Mucosa of stomach (tissue), 1 donor: Measurements from ENCODE around the gene STARD3.

ENCODE experiments used
- H3K27me3 ChIP-seq: one replicate; pipeline ENCODE4 v1.7.0; 2013; ENCODE audit warnings: mild to moderate bottlenecking, low read length; ENCODE audit not compliant: control insufficient read depth, insufficient read depth
- H3K36me3 ChIP-seq: one replicate; pipeline ENCODE4 v1.7.0; 2013; ENCODE audit warnings: low read length; ENCODE audit not compliant: control insufficient read depth, insufficient read depth
- H3K4me1 ChIP-seq: one replicate; pipeline ENCODE4 v1.7.0; 2013; ENCODE audit warnings: mild to moderate bottlenecking, low read length; ENCODE audit not compliant: control insufficient read depth, insufficient read depth
- H3K4me3 ChIP-seq: one replicate; pipeline ENCODE4 v1.7.0; 2013; ENCODE audit warnings: low read length
- H3K9ac ChIP-seq: one replicate; pipeline ENCODE4 v1.7.0; 2013; ENCODE audit warnings: mild to moderate bottlenecking, low read length, moderate library complexity
- H3K9me3 ChIP-seq: one replicate; pipeline ENCODE4 v1.7.0; 2013; ENCODE audit warnings: mild to moderate bottlenecking, low read length, moderate library complexity; ENCODE audit not compliant: control insufficient read depth
- donor health status: Pancreatic carcinoma.

The STARD3 gene

GRCh38 chr17:39667945-39668924 lies 31.3 kb downstream of the STARD3 start, which contains the start of gene PNMT:
PNMT (plus strand) TSS chr17:39668453; CDS start chr17:39668476, 23 bp downstream.
- peak within 1 kb of the TSS; percentile 43 for H3K9ac ChIP-seq

GRCh38 chr17:39669897-39670735 lies 33.2 kb downstream of the STARD3 start:
- peaks cover 61% of the 10 kb centered on the region for H3K27me3 ChIP-seq
- H3K9me3 ChIP-seq, result no peaks in the 10 kb centered on the region
- peaks cover 60% of the 10 kb centered on the region for H3K4me1 ChIP-seq
- no peak overlapping the region for H3K9ac ChIP-seq
- no peak overlapping the region for H3K4me3 ChIP-seq
- H3K36me3 ChIP-seq, result no peaks in the 10 kb centered on the region

More at GRCh38 chr17:39667945-39668924, 31.3 kb downstream of the STARD3 start, which contains the start of gene PNMT:
- H3K27me3 ChIP-seq, result peaks cover 65% of the 10 kb centered on the region
- no peaks in the 10 kb centered on the region for H3K9me3 ChIP-seq
- no peaks in the 10 kb centered on the region for H3K36me3 ChIP-seq
- no peak within 1 kb of the TSS for H3K4me3 ChIP-seq
- H3K4me1 ChIP-seq, result peaks cover 64% of the 10 kb centered on the region

GRCh38 chr17:39670746-39671145 lies 33.8 kb downstream of the STARD3 start:
- Histone ChIP-seq H3K4me1 (peaks cover 60% of the 10 kb centered on the region), H3K4me3 (no peak overlapping the region), H3K36me3 (no peaks in the 10 kb centered on the region), H3K9me3 (no peaks in the 10 kb centered on the region), H3K27me3 (peaks cover 57% of the 10 kb centered on the region), H3K9ac (no peak overlapping the region)

- H3K36me3 ChIP-seq, result no peaks in the 10 kb centered on the region
- peaks cover 69% of the 10 kb centered on the region for H3K4me1 ChIP-seq
These were observed 34.9 kb downstream of the STARD3 start for GRCh38 chr17:39671651-39672521.

DNA sequence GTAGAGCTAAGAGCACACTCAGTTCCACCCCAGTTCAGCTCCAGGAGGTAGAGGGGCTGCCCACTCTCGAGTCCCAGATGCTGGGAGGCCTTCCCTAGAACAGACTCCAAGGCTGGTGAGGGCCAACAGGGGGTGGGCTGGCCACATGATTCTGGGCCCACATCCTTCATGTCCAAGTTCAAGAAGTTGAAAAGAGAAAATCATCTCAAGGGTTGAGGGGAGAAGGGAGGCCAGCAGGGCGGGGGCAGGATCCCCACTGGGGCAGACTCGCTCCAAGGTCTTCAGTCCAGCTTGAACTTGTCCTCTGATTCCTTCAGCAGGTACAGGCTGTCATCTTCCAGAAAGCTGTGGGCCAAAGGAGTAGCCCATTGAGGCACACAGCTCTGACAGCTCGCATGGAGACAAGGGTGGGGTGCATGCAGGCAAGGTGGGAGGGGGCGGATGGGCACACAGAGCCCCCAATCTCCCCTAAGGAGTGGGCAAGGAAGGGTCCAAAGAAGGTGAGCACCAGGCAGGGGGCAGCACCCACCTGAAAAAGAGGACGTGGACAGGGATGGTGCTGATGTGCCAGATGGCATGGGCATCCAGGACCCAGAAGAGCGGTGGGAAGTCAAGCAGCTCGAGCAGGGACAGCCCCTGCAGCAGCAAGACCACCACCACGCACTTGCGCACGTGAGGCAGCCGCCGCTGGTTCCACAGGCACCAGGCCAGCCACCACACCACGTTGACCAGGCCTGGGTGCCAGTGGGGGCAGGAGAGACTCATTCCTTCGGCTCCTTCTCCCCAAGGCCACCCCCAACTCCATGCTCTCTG lies 35.8 kb downstream of the STARD3 start:
- H3K9ac ChIP-seq, result peak overlapping the region; percentile 58
- peaks cover 71% of the 10 kb centered on the region for H3K4me1 ChIP-seq
- H3K36me3 ChIP-seq, result no peaks in the 10 kb centered on the region
- H3K4me3 ChIP-seq, result no peak overlapping the region
- no peaks in the 10 kb centered on the region for H3K9me3 ChIP-seq
- peaks cover 37% of the 10 kb centered on the region for H3K27me3 ChIP-seq

More at GRCh38 chr17:39671651-39672521, 34.9 kb downstream of the STARD3 start:
- H3K9ac ChIP-seq, result peak overlapping the region; percentile 58
- H3K27me3 ChIP-seq, result peaks cover 46% of the 10 kb centered on the region
- no peak overlapping the region for H3K4me3 ChIP-seq
- H3K9me3 ChIP-seq, result no peaks in the 10 kb centered on the region

GRCh38 chr17:39673335-39674081 lies 36.6 kb downstream of the STARD3 start:
- no peak overlapping the region for H3K4me3 ChIP-seq
- no peaks in the 10 kb centered on the region for H3K36me3 ChIP-seq
- peaks cover 29% of the 10 kb centered on the region for H3K27me3 ChIP-seq
- no peaks in the 10 kb centered on the region for H3K9me3 ChIP-seq
- H3K9ac ChIP-seq, result no peak overlapping the region
- peaks cover 75% of the 10 kb centered on the region for H3K4me1 ChIP-seq

DNA sequence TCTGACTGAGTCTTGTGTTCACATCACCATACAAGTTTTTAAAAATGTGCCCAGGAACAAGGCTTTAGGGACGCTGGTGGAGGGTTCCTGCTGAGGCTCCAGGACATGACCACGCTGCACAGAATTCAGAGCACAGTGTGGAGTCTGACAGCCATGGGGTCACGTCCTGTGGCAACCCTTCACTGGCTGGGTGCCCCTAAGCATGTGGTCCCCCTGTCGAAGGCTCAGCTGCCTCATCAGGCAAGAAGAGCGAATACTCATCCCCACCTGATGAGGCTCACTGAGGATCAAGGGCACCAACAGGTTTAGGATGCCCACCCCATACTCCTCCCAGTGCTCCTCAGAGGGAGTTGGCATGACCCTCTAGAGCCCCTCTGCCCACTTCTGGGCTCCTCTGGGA lies 37.2 kb downstream of the STARD3 start:
- H3K9ac ChIP-seq, result peak overlapping the region; percentile 57
- H3K9me3 ChIP-seq, result no peaks in the 10 kb centered on the region
- peaks cover 79% of the 10 kb centered on the region for H3K4me1 ChIP-seq
- H3K27me3 ChIP-seq, result peaks cover 26% of the 10 kb centered on the region
- no peak overlapping the region for H3K4me3 ChIP-seq
- H3K36me3 ChIP-seq, result no peaks in the 10 kb centered on the region

- H3K36me3 ChIP-seq, result peaks cover 3% of the 10 kb centered on the region
- peaks cover 19% of the 10 kb centered on the region for H3K27me3 ChIP-seq
- H3K4me3 ChIP-seq, result no peak overlapping the region
- peak overlapping the region; percentile 57 for H3K9ac ChIP-seq
- H3K4me1 ChIP-seq, result peaks cover 86% of the 10 kb centered on the region
- H3K9me3 ChIP-seq, result no peaks in the 10 kb centered on the region
These were observed 37.9 kb downstream of the STARD3 start for GRCh38 chr17:39674702-39675389.

DNA sequence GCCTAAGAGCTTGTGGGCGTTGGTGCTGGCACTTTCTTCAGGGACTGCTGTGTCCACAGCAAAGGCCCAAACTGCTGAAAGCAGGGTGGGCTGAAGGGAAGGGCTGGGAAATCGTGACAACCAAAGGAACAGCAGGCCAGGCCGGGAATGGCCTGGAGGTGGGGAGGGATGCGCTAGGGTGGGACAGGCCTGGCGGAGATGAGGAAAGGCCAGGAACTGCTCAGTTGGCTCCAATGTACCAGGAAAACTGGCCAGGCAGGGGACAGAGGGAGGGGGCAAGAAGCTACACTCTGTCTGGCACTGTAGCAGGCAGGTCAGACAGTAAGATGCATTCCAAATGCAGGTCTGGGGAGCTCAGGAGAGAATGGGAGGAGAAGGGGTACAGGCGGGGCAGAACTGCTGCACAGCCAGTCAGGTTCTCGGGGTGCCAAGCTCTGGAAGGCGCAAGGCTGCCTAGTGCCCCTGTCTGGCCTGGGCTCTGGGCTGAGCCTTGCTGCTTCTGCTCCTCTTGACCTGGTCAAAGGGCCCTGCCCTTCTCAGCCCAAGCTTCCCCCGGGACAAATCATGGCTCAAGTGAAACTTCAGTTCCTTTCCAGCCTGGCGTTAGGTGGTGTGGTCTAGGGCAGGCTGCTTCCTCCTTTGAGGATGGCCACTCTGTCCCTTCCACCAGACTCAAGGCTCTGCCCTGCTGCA lies 38.6 kb downstream of the STARD3 start:
- Histone ChIP-seq H3K4me3 (no peak overlapping the region), H3K4me1 (peaks cover 89% of the 10 kb centered on the region), H3K27me3 (peaks cover 12% of the 10 kb centered on the region), H3K9me3 (no peaks in the 10 kb centered on the region), H3K9ac (peak overlapping the region; percentile 57), H3K36me3 (peaks cover 3% of the 10 kb centered on the region)
